H9 (cell line): ENCODE measurements around the gene RMRP. TPM values are rescaled to one million over a fixed set of nuclear protein-coding genes. Genes with fewer than 3 reads are reported as not detected.

Experiments used
- DNase-seq: peaks from one replicate; pipeline ENCODE4 v3.0.0-alpha.2; 2017
- H2AFZ ChIP-seq: one replicate; pipeline ENCODE4 v1.6.1; 2013; ENCODE audit warnings: mild to moderate bottlenecking, low read length, control low read depth, moderate library complexity
- H2AK5ac ChIP-seq: 2 replicates; pipeline ENCODE4 v1.6.1; 2013; ENCODE audit warnings: low read length, control low read depth, mixed read lengths; ENCODE audit not compliant: insufficient read length
- H2BK120ac ChIP-seq: one replicate; pipeline ENCODE4 v1.6.1; 2013; ENCODE audit warnings: low read depth, mild to moderate bottlenecking, low read length, control low read depth, inconsistent platforms; ENCODE audit not compliant: poor library complexity, severe bottlenecking
- H2BK12ac ChIP-seq: 2 replicates; pipeline ENCODE4 v1.6.1; 2013; ENCODE audit warnings: low read length, control low read depth, mixed read lengths, low read depth; ENCODE audit not compliant: insufficient read length
- H2BK15ac ChIP-seq: 2 replicates; pipeline ENCODE4 v1.6.1; 2013; ENCODE audit warnings: low read depth, low read length, control low read depth
- H2BK20ac ChIP-seq: one replicate; pipeline ENCODE4 v1.6.1; 2013; ENCODE audit warnings: low read depth, mild to moderate bottlenecking, low read length, control low read depth, inconsistent platforms; ENCODE audit not compliant: poor library complexity, severe bottlenecking
- H2BK5ac ChIP-seq: 2 replicates; pipeline ENCODE4 v1.6.1; 2013; ENCODE audit warnings: low read length, control low read depth, mixed read lengths; ENCODE audit not compliant: insufficient read length
- H3K14ac ChIP-seq: 2 replicates; pipeline ENCODE4 v1.6.1; 2013; ENCODE audit warnings: low read length, control low read depth; ENCODE audit not compliant: insufficient read depth
- H3K18ac ChIP-seq: 2 replicates; pipeline ENCODE4 v1.6.1; 2013; ENCODE audit warnings: low read depth, mild to moderate bottlenecking, mixed read lengths, low read length, control low read depth; ENCODE audit not compliant: insufficient read length
- H3K23ac ChIP-seq: 2 replicates; pipeline ENCODE4 v1.6.1; 2013; ENCODE audit warnings: low read length, control low read depth, mixed read lengths, low read depth; ENCODE audit not compliant: insufficient read length
- H3K23me2 ChIP-seq: 2 replicates; pipeline ENCODE4 v1.6.1; 2013; ENCODE audit warnings: low read depth, mild to moderate bottlenecking, mixed read lengths, low read length, control low read depth; ENCODE audit not compliant: insufficient read length, poor library complexity, severe bottlenecking
- H3K27ac ChIP-seq: 2 replicates; pipeline ENCODE4 v1.5.1; 2013; ENCODE audit warnings: low read length, control low read depth, mixed read lengths, low read depth; ENCODE audit not compliant: insufficient read length
- H3K27me3 ChIP-seq: 2 replicates; pipeline ENCODE4 v1.6.1; 2013; ENCODE audit warnings: low read length, control low read depth, inconsistent platforms; ENCODE audit not compliant: insufficient read depth
- H3K4ac ChIP-seq: 2 replicates; pipeline ENCODE4 v1.6.1; 2013; ENCODE audit warnings: low read depth, mild to moderate bottlenecking, control low read depth, inconsistent platforms, low read length, moderate library complexity
- H3K4me1 ChIP-seq: 2 replicates; pipeline ENCODE4 v1.6.1; 2013; ENCODE audit warnings: low read length, control low read depth, inconsistent platforms; ENCODE audit not compliant: insufficient read depth
- H3K4me2 ChIP-seq: 2 replicates; pipeline ENCODE4 v1.6.1; 2013; ENCODE audit warnings: low read length, control low read depth, mixed read lengths; ENCODE audit not compliant: insufficient read length, insufficient read depth
- H3K56ac ChIP-seq: 2 replicates; pipeline ENCODE4 v1.6.1; 2013; ENCODE audit warnings: low read depth, mild to moderate bottlenecking, mixed read lengths, low read length, control low read depth; ENCODE audit not compliant: insufficient read length
- H3K79me1 ChIP-seq: 2 replicates; pipeline ENCODE4 v1.6.1; 2013; ENCODE audit warnings: low read depth, mild to moderate bottlenecking, moderate library complexity, low read length, control low read depth, inconsistent platforms; ENCODE audit not compliant: insufficient read depth, poor library complexity, severe bottlenecking
- H3K79me2 ChIP-seq: 2 replicates; pipeline ENCODE4 v1.6.1; 2013; ENCODE audit warnings: low read length, control low read depth, inconsistent platforms; ENCODE audit not compliant: insufficient read depth
- H3K9ac ChIP-seq: 2 replicates; pipeline ENCODE4 v1.6.1; 2013; ENCODE audit warnings: low read length, control low read depth, mixed read lengths; ENCODE audit not compliant: insufficient read length; ENCODE audit errors: extremely low read depth
- H3K9me3 ChIP-seq: one replicate; pipeline ENCODE4 v1.6.1; 2013; ENCODE audit warnings: low read depth, low read length, inconsistent platforms; ENCODE audit not compliant: control insufficient read depth
- H3T11ph ChIP-seq: one replicate; pipeline ENCODE4 v1.6.1; 2013; ENCODE audit warnings: mild to moderate bottlenecking, low read length, control low read depth, inconsistent platforms
- H4K20me1 ChIP-seq: one replicate; pipeline ENCODE4 v1.6.1; 2013; ENCODE audit not compliant: control insufficient read depth, insufficient read length, insufficient read depth
- H4K5ac ChIP-seq: 2 replicates; pipeline ENCODE4 v1.6.1; 2013; ENCODE audit warnings: low read depth, mild to moderate bottlenecking, mixed read lengths, low read length, control low read depth; ENCODE audit not compliant: insufficient read length
- H4K8ac ChIP-seq: replicated peaks from 2 replicates; pipeline ENCODE4 v1.6.1; 2013; ENCODE audit warnings: low read length, control low read depth, mixed read lengths, low read depth; ENCODE audit not compliant: insufficient read length
- H4K91ac ChIP-seq: 2 replicates; pipeline ENCODE4 v1.6.1; 2013; ENCODE audit warnings: low read depth, mild to moderate bottlenecking, moderate library complexity, mixed read lengths, low read length, control low read depth; ENCODE audit not compliant: insufficient read length
- H3K27ac Mint-ChIP-seq, 3 experiments: 2 replicates in 2 of 3; 3 replicates in 1 of 3; pipeline ENCODE4 v1.8.0; 2020 to 2021; ENCODE audit warnings: mixed read lengths in 3 of 3, mild to moderate bottlenecking in 1 of 3, moderate library complexity in 1 of 3
- H3K27me3 Mint-ChIP-seq: 2 replicates; pipeline ENCODE4 v1.8.0; 2021; ENCODE audit warnings: low read depth, mild to moderate bottlenecking, moderate library complexity, mixed read lengths
- H3K36me3 Mint-ChIP-seq, 3 experiments: 2 replicates in 2 of 3; 3 replicates in 1 of 3; pipeline ENCODE4 v1.8.0; 2020 to 2021; ENCODE audit warnings: low read depth in 3 of 3, mixed read lengths in 3 of 3; ENCODE audit not compliant: insufficient read depth in 1 of 3
- H3K4me1 Mint-ChIP-seq, 2 experiments: 2 replicates each; pipeline ENCODE4 v1.8.0; 2020; ENCODE audit warnings: mixed read lengths in 2 of 2
- H3K4me3 Mint-ChIP-seq, 2 experiments: 2 replicates in 1 of 2; 3 replicates in 1 of 2; pipeline ENCODE4 v1.8.0; 2020 to 2021; ENCODE audit warnings: mild to moderate bottlenecking in 2 of 2, mixed read lengths in 2 of 2, moderate library complexity in 1 of 2
- H3K9me3 Mint-ChIP-seq, 2 experiments: 2 replicates in 1 of 2; 3 replicates in 1 of 2; pipeline ENCODE4 v1.8.0; 2020; ENCODE audit warnings: mild to moderate bottlenecking in 2 of 2, mixed read lengths in 2 of 2, moderate library complexity in 1 of 2
- CTCF ChIP-seq: fragments of 200-600 bp; sonication (generic); conservative IDR thresholded peaks from 3 replicates; pipeline ENCODE4 v1.8.0; 2021; ENCODE audit warnings: antibody characterized with exemption, mild to moderate bottlenecking
- WGBS: extraction: QIAGEN DNeasy Blood & Tissue Kit; methylation state at CpG from one replicate; pipeline ENCODE4 v1.1.7; 2013; ENCODE audit warnings: missing lambda C conversion rate, low lambda C conversion rate, mixed read lengths; ENCODE audit not compliant: insufficient read length; ENCODE audit errors: extremely low coverage; 5-methylcytosine and 5-hydroxymethylcytosine counted together
- total RNA-seq: library from RNA; stranded (reverse); gene quantifications from 2 replicates; pipeline ENCODE4 v1.2.1, GENCODE V29; 2021

RMRP gene
- total RNA-seq, 1 experiment from 2014 or later: 18,417 TPM

GRCh38 chr9:35690294-35690613 lies 32.4 kb upstream of the RMRP start:
- no peak overlapping the region for H3K56ac ChIP-seq
- no peak overlapping the region for H2AK5ac ChIP-seq
- no peak overlapping the region for H2BK12ac ChIP-seq
- H3K9me3 ChIP-seq: no peaks in the 10 kb centered on the region
- no peaks in the 10 kb centered on the region; the same call in 1 of the 2 replicates for H3K79me2 ChIP-seq
- peaks cover 27 to 30% of the 10 kb centered on the region in 2 experiments for H3K4me1 Mint-ChIP-seq
- no peak overlapping the region for H4K8ac ChIP-seq
- WGBS: no CpG with 5 or more reads among the region's 21 CpGs
- H3K4me2 ChIP-seq: peak overlapping the region; percentile 65
- H3K23ac ChIP-seq: no peak overlapping the region
- H3K27me3 ChIP-seq: no peaks in the 10 kb centered on the region
- H4K20me1 ChIP-seq: no peaks in the 10 kb centered on the region
- H3K9me3 Mint-ChIP-seq: peaks cover 0 to 2% of the 10 kb centered on the region in 2 experiments; a peak in 2 of 5 replicates
- no peak overlapping the region for H4K5ac ChIP-seq
- peaks cover 6% of the 10 kb centered on the region for H3K23me2 ChIP-seq
- H3K4me3 Mint-ChIP-seq: peak overlapping the region; percentile 84 to 93
- no peak overlapping the region for H3K27ac ChIP-seq
- no peak overlapping the region for H3K9ac ChIP-seq
- H3K27ac Mint-ChIP-seq: peak overlapping the region in 1 of 3 experiments; percentile 73; a peak in 2 of 7 replicates
- H3K36me3 Mint-ChIP-seq: peaks cover 16 to 34% (median 29%) of the 10 kb centered on the region in 3 experiments
- TF ChIP-seq CTCF: no peak
- H3K27me3 Mint-ChIP-seq: no peaks in the 10 kb centered on the region; the same call in 1 of the 2 replicates
- peaks cover 3% of the 10 kb centered on the region; the same call in 1 of the 2 replicates for H3K4me1 ChIP-seq
- no peak overlapping the region for H3K14ac ChIP-seq
- H3T11ph ChIP-seq: no peak overlapping the region
- H3K4ac ChIP-seq: no peak overlapping the region
- H3K18ac ChIP-seq: no peak overlapping the region
- no peak overlapping the region for H4K91ac ChIP-seq
- H2BK5ac ChIP-seq: no peak overlapping the region
- no peak overlapping the region for H2AFZ ChIP-seq
- H2BK20ac ChIP-seq: no peak overlapping the region
- no peaks in the 10 kb centered on the region for H3K79me1 ChIP-seq
- H2BK15ac ChIP-seq: no peak overlapping the region
- H2BK120ac ChIP-seq: no peak overlapping the region
- peak; percentile 52 for DNase-seq
